ENCODE results near the gene DRGX.

- TF ChIP-seq POLR2A (IDR thresholded peaks at IDR 0.05; ENCODE audit: low read depth, low read length) (no peak), POLR2AphosphoS5 (IDR thresholded peaks at IDR 0.05; ENCODE audit: low read depth, low read length) (no peak), TAF1 (IDR thresholded peaks at IDR 0.05; ENCODE audit: low read depth, low read length) (no peak), SPI1 (IDR thresholded peaks at IDR 0.05; ENCODE audit: low read depth, low read length) (no peak), PAX5 (IDR thresholded peaks at IDR 0.05; ENCODE audit: insufficient read depth, low read length, severe bottlenecking) (no peak)
These were observed 37.2 kb upstream of the DRGX start for GRCh38 chr10:49433069-49433468.

All from GM12891 (cell line).